ENCODE measurements around the gene MRPL21.
"Not testable (repeated sequence)": the region's sequence is repeated elsewhere in the genome, so short reads cannot be mapped to it uniquely, and the experiment has no call there.

MRPL21 gene

DNA sequence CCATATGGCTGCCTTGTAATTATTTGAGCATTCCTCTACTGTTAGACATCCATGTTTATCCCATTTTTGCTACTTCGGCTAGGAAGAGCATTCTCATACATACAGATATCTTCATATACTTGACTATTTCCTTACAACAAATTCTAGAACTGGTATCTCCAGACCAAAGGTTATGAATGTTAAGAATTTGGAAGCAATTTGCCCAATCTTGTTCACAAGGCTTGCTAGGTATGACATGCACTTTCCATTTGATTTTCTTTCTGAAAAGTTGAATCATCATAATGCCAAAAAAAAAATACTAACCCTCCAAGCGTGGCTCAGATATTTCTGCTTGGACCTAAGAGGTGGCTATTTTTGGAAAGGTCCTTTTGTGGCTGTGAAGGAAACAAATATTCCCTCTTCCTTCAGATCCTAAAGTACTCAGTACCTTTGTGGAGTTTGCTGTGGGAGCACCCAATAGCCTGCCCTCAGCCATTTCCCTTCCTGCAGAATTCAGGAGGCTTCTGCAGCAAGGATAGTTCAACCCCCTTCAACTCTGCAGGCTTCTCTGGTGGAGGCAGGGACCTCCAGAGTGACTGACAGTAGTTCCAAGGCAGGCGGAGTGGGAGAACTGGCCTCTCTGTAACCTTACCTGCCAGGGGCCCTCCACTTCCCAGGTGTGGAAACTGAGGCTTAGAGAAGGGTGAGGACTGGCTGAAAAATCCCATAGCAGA lies 39.9 kb downstream of the MRPL21 start:
- no peak for DNase-seq

DNA sequence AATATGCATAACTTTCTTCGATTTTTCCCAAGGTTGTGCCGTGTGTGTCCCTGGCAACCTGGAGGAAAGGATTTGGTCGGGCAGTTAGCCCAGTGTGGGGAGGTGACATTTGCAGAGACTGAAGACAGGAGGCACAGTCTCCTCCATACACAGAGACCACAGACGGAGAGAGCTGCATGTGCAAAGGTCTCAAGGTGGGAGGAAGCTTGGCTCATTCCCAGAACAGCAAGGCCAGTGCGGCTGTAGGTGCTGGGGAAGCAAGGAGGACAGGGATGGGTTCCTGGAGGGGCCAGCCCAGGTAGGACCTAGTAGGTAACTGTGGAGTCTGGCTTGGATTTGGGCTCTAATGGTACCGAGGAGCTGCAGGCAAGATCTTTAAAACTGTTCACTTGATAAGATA lies 41.2 kb downstream of the MRPL21 start:
- no peak for DNase-seq

DNA sequence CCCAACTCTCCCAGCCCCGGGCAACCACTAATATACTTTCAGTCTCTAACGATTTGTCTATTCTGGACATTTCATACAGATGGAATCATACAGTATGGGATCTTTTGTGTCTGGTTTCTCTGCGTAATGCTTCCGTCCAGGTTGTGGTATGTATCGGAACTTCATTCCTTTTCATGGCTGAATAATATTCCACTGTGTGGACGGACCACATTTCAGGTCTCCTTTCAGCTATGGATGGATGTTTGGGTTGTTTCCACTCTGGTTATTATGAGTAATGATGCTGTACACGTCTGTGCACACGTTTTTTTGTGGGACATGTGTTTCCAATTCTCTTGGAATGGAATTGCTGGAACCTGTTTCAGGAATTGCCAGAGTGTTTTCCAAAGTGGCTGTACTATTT lies 44.5 kb downstream of the MRPL21 start:
- DNase-seq = no peak

DNA sequence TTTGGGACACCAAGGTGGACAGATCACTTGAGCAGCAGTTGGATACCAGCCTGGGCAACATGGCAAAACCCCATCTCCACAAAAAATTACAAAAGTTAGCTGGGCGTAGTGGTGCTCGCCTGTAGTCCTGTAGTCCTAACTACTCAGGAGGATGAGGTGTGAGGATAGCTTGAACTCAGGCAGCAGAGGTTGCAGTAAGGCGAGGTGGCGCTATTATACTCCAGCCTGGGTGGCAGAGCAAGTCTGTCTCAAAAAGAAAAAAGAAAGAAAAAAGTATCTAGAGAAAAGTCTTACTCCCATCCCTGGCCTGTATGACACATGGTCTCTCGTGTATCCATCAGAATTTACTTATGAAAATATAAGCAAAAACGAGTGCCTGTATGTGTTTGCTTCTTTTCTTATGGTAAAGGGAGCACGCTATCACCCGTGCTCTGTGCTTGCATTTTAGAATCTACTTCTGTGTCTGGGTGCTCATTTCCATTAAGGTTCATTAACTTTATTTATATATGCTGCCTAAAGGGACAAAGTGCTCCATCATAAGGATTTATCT lies 46.5 kb downstream of the MRPL21 start:
- no peak for DNase-seq

DNA sequence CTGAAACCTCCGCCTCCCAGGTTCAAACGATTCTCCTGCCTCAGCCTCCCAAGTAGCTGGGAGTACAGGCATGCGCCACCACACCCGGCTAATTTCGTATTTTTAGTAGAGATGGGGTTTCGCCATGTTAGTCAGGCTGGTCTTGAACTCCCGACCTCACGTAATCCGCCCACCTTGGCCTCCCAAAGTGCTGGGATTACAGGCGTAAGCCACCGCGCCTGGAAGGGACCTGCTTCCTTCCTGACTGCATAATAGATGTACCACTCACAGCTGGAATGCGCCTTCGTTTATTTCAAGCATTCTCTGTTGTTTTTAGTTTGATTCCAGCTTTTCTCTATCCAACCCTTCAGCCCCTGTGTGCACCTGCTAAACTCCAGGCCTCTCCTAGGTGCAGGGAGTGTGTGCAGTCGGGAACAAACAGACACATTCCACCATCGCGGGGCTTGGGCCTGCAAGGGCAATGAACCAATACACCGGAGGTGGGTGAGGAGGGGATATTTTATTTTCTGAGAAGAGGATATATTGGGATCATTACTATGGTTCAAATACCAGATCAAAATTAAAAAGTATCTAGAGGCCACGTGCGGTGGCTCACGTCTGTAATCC lies 47.1 kb downstream of the MRPL21 start:
- not testable (repeated sequence) for DNase-seq

DNA sequence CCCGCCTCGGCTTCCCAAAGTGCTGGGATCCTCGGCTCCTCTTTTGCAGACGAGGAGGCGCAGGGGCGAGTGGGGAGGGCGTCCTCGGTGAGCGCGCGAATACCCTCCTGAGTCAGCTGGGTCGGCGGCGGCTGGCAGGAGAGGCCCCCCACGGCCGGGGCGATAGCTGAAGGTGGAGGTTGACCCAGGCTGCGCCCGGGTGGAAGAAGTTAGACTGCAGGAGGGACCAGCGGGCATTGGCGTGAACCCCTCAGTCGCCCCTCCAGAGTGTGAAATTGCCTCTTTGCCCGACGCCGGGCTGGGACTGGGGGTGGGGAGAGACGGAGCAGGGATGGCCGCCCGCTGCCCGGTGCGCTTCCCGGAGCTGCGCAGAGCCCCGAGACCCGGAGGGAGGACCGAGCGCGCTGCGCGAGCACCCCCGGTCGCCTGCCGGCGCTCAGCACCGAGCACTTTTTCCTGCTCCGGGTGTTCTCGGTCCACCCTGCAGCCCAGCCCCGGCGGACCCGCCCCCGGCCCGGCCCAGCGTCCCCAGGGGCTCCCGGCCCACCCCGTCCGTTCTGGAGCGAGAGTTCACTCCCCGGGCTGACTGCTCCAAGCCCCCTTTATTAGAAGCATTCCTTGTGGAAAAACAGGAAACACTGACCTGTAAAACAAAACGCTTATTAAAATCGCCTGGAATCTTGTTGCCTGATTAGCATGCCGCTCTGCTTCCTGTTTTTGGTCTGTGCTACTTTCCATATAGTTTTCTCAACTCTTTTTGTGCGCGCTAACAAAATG lies 48.2 kb downstream of the MRPL21 start:
- no peak for DNase-seq

DNA sequence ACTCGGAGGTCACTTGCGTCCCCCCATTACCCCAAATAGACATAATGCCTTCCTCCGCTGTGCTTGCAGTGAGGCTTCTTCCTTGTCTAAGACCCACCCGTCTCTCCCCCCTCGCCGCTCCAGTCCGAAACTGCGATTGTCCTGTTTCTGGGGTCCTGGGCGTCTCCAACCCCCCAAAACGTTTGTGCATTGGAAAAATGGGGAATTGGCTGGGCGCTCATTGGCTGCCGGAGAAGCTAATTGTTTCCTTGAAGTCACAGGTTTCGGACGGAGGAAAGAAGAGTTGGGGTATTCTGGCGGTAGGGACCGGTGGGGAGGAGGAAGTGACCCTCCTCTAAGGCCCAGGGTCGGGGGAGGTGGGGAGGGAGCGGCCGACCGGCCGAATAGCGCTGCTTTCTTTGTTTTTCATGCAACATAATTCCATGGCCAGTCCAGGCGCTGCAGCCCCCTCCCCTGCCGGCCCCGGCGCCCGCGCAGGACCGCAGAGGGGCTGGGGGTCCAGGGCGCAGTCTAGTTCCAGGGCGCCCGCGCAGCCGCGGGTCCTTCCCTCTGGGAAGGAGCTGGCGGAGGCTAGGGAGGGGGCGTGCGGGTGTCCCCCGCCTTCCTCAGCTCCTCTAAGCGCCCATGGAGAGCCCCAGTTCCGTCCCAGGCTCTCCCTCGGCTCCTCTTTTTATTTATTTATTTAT lies 49.2 kb downstream of the MRPL21 start:
- no peak for DNase-seq

DNA sequence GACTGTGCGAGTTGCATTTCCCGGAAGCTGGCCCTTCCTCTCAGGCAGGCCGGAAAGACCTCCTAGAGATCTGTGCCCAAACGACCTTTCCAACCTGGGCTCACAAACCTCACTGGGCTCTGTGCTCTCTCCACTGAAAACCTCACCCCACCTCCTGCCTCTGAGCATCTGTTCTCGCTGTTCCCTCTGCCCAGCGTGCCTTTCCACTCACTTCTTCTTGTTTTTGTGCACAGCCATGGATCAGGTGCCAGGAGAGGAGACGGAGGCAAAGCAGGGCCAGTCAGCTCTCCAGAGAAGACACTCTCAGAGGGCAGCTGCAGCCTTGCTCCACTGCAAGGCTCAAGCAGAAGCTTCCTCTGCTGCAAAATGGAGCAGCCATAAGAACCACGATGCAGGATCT lies 51.0 kb downstream of the MRPL21 start:
- DNase-seq = no peak

DNA sequence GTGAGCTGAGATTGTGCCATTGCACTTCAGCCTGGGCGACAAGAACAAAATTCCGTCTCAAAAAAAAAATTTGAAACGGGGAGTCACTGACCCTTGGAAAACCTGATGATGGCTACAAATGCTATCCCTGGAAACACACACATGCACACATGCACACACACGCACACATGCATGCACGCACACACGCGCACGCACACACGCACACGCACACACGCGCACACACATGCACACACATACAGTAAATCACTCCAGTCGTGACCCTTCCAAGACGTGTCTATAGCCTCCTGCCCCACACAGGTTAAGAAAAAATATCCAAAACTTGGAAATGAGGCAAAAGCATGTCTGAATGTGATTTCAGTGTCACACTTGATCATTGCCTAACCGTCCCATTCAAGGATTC lies 55.2 kb downstream of the MRPL21 start:
- no peak for DNase-seq

DNA sequence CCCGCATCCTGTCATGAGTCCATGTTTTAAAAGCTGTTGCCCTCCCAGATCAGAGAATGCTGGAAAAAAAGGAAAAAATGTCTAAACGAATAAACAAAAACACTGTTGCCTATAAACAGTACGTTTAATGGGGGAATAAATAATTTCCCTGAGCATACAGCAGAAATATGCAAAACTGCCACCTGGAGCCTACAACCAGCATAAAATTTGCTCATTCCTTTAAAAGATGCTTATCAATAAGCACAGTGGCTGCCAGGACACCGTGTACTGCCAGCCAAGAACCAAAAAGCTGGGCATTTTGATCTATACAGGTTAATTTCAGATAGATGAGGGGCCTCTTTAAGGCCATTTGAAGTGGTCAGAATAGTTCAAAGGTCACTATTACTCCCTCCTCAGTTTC lies 56.2 kb downstream of the MRPL21 start:
- no peak for DNase-seq

DNA sequence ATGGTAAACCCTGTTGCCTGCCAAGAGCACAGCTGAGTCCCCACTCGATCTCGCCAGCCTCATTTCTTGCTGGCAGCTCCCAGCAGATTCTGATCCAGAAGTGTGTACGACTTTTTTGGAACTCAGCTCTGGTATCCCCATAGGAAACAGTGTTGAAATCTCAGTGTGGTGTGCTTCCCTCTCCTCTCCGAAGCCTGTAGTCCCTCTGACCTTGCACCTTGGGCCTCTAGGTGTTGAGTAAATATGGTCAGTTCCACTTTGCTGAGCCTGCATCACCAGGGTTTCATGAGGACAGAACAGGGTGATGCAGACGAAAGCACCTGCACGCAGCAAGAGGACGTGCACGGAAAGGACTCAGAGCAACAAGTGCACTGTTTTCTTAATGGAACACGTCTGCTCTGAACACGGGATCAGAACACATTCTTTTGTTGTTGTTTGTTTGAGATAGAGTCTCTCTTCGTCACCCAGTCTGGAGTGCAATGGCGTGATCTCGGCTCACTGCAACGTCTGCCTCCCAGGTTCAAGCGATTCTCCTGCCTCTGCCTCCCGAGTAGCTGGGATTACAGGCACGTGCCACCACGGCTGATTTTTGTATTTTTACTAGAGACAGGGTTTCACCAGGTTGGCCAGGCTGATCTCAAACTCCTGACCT lies 58.2 kb downstream of the MRPL21 start:
- no peak for DNase-seq

DNA sequence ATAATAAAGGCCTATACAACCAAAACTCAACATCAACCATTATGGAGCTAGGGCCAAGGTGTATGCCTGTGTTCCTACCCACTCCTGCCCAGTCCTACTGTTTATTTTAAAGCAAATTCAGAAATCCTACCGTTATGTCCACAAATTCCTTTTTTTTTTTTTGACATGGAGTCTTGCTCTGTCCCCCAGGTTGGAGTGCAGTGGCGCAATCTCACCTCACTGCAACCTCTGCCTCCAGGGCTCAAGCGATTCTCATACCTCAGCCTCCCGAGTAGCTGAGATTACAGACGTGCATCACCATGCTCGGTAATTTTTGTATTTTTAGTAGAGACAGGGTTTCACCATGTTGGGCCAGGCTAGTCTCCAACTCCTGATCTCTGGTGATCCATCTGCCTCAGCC lies 58.8 kb downstream of the MRPL21 start:
- no peak for DNase-seq

DNA sequence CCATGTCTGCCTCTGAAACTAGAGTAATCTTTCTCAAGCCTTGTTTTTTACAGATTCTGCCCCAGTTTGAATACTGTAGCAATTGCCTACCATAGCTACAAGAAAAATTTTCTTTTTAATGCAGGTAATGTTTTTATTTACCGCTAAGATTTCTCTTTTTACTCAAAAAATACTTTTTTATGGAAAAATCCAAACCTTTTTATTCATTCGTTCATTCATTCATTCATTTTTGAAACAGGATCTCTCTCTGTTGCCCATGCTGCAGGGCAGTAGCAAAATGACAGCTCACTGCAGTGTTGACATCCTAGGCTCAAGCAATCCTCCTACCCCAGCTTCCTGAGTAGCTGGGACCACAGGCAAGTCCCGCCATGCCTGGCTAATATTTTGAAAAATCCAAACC lies 59.3 kb downstream of the MRPL21 start:
- no peak for DNase-seq

DNA sequence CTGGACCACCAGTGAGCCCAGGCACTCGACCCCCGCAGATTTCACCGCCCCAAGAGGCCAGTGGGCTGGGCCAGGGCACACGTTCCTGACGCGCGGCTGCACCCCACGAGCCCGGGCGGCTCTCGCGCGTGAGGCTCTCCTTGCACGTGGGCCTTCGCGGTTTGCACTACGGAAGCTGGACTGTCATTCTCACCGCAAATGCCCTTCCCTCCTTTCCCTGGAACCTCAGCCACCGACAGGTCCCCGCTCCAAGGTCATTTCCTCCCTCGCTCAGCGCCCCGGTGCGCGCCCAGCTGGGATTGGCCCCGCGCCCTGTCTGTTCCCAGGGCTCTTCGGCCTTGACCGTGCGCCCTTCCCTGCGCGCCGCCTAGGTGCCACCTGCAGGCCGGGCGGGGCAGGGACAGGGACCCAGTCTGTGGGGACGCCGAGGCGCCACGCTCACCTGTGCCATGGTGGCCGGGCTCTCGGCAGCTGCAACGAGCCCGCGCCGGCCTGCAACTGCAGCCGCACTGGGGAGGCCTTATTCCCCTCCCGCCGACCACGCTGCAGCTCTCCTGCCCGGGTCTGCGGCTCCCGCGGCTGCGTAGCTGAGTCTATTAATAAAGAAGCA lies 59.8 kb downstream of the MRPL21 start:
- DNase-seq = peak; percentile 86

DNA sequence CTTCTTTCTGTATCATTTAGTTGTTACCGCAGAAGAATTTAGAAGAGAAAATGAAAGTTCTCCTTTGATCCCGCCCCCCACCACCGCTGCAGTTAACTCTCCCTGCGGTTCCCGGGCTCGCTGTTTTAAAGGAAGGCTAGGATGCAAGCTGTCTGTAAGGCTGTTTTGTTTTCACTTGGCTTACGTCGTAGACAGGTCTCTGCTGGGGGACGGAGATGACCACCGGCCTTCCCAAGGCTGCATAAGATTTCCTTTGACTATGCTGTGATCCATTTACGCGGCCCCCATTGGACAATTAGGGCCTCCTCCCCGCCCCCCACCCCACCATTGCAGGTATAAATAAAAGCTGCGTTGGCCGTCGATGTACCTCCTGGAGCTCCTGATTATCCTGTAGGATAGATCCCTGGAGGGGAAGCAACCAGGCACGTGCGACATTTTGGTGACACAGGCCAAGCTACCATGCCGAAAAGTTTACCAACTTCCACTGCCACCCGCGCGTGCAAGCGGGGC lies 60.5 kb downstream of the MRPL21 start:
- DNase-seq = no peak

DNA sequence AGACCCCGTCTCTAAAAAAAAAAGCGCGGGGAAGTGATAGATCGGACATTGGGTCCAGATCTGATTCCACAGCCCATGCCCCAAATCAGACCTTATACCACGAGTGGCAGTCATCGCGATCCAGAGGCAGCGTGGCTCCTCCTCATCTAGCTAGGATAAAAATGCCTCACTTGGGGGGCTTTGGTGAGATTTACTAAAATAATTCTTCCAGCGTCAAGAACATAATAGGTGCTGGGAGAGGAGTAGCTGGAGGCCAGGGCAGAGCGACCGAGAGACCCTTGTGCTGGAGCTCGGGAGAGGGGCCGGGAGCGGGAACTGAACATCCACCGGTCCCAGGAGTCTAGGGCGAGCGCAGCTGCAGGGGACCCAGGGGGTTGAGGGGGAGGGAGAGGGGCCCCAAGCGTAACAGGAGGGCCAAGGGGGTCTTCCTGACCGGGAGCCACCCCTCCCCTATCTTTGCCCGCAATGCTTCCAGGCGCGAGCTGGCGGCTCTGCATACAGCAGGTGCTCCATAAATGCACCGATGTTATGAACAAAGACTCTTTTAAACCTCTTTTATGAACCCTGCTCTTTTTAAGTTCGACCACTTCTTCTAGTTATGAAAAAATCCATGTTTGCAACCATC lies 61.1 kb downstream of the MRPL21 start:
- no peak for DNase-seq

DNA sequence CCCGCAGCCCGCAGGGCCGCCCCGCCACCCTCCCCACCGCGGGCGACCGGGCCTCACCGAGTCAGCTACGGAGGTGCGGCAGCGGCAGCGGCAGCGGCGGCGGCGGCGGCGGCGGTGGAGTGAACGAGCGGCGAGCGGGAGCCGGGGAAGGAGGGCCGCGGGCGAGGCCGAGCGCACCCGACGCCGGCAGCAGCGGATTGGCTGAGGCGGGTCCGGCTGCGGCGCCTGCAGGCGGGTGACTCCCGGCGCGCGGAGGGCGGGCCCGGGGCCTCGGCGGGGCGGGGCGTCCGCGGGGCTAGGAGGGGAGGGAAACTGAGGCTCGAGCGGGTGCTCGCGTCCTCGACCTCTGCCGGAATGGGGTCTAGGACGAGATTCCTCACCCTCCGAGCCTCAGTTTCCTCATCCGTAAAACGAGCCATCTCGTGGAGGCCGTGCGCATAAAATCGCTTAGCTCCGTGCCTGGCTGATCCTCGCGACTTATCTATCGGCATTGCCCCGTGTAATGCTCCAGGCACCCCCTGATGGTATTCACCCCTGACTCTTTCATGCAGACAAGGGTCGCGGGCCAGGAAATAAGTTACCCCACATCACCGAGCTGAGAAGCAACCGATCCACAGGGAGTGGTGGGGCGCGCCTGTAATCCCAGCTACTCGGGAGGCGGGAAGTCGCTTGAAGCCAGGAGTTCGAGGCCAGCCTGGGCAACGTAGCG lies 61.8 kb downstream of the MRPL21 start, which contains the start of gene CPT1A:
Gene CPT1A, minus strand, starts transcription at position 199 of the 709 bp plus-strand sequence. CDS start 26,442 bp downstream, outside the sequence.
- DNase-seq = peak; percentile 38
